K562 (cell line): ENCODE results near the gene GET3. TPM values are rescaled to one million over a fixed set of nuclear protein-coding genes. Genes with fewer than 3 reads are reported as not detected.

Source experiments
- BDP1 ChIP-seq: IDR thresholded peaks from 3 replicates; pipeline ENCODE4 v1.6.1; 2011; ENCODE audit not compliant: insufficient read length, insufficient read depth
- BRD9 ChIP-seq: fragments of 450-650 bp; IDR thresholded peaks from 2 replicates; pipeline ENCODE4 v1.6.1; 2018; ENCODE audit warnings: low read depth; ENCODE audit not compliant: partially characterized antibody
- CTBP1 ChIP-seq: fragments of 450-650 bp; IDR thresholded peaks from 2 replicates; pipeline ENCODE4 v1.6.1; 2016; ENCODE audit warnings: borderline replicate concordance
- MAFF ChIP-seq: IDR thresholded peaks from 2 replicates; pipeline ENCODE4 v1.6.1; 2012; ENCODE audit warnings: low read length, improper control_type of control experiment
- NFRKB ChIP-seq: fragments of 450-650 bp; IDR thresholded peaks from 2 replicates; pipeline ENCODE4 v1.6.1; 2016; ENCODE audit warnings: low read depth
- NONO ChIP-seq, 2 experiments: fragments of 200-400 bp in 1 of 2; fragments of 450-650 bp in 1 of 2; formaldehyde crosslinking in 1 of 2; IDR thresholded peaks; 2 replicates each; pipeline ENCODE4 v1.6.1; 2017; ENCODE audit warnings: low read depth in 2 of 2, mild to moderate bottlenecking in 2 of 2, moderate library complexity in 2 of 2, low read length in 1 of 2
- NR0B1 ChIP-seq: fragments of 450-650 bp; IDR thresholded peaks from one replicate; pipeline ENCODE4 v1.6.1; 2018; ENCODE audit warnings: mild to moderate bottlenecking, moderate library complexity; ENCODE audit not compliant: partially characterized antibody
- TEAD4 ChIP-seq, 2 experiments: sonication (generic) in 1 of 2; formaldehyde crosslinking in 1 of 2; IDR thresholded peaks; 2 replicates each; pipeline versions ENCODE4 v1.6.1 to v1.8.0; 2012 to 2022; ENCODE audit warnings: borderline replicate concordance in 1 of 2, inconsistent platforms in 1 of 2, low read length in 1 of 2, mild to moderate bottlenecking in 1 of 2, missing genetic modification reagents in 1 of 2
- TSC22D4 ChIP-seq: fragments of 450-650 bp; IDR thresholded peaks from 2 replicates; pipeline ENCODE4 v1.6.1; 2016; ENCODE audit warnings: missing genetic modification characterization, missing biosample characterization, control low read depth
- UBTF ChIP-seq, 2 experiments: IDR thresholded peaks; 2 replicates each; pipeline ENCODE4 v1.6.1; 2012; ENCODE audit warnings: improper control_type of control experiment in 2 of 2, low read depth in 2 of 2, low read length in 2 of 2, borderline replicate concordance in 1 of 2
- ZNF124 ChIP-seq: sonication (generic); formaldehyde crosslinking; IDR thresholded peaks from 2 replicates; pipeline ENCODE4 v1.8.1; 2022; ENCODE audit warnings: missing genetic modification reagents
- ZNF408 ChIP-seq: fragments of 250-450 bp; sonication (Bioruptor Pico); IDR thresholded peaks from 2 replicates; pipeline ENCODE4 v1.4.0; 2020; ENCODE audit warnings: low read depth, mild to moderate bottlenecking, moderate library complexity
- ZNF518B ChIP-seq: fragments of 250-450 bp; sonication (Bioruptor Pico); IDR thresholded peaks from 2 replicates; pipeline ENCODE4 v1.5.0; 2021; ENCODE audit warnings: mild to moderate bottlenecking, moderate library complexity
- ZNF778 ChIP-seq: fragments of 450-650 bp; formaldehyde crosslinking; IDR thresholded peaks from 2 replicates; pipeline ENCODE4 v1.4.0; 2020; ENCODE audit warnings: mild to moderate bottlenecking, moderate library complexity
- polyA plus RNA-seq, 8 experiments: library from polyadenylated mRNA; depleted of rRNA in 4 of 8; stranded (reverse) in 5 of 8; unstranded in 3 of 8; fragments of >200 nt; fragmentation: Nextera tagmentation in 2 of 8; fragmentation: Illumina TruSeq in 1 of 8; extraction: Ambion mirVana in 2 of 8; extraction: Trizol in 1 of 8; gene quantifications; 2 replicates each; pipeline versions ENCODE4 v1.2.1 to v1.2.3, GENCODE V29; 2011 to 2014; ENCODE audit warnings: inconsistent platforms in 1 of 8, missing spikeins in 1 of 8
- total RNA-seq, 7 experiments: library from RNA; depleted of rRNA in 6 of 7; stranded (reverse); fragments of >200 nt in 6 of 7; fragmentation: Illumina TruSeq in 2 of 7; extraction: Trizol in 2 of 7; gene quantifications; 2 replicates each; pipeline versions ENCODE4 v1.2.1 to v1.2.3, GENCODE V29; 2011 to 2021; ENCODE audit warnings: low replicate concordance in 1 of 7
- TF ChIP-seq, protein P1 (sequence below): fragments of 200-800 bp; sonication (Bioruptor generic); IDR thresholded peaks from 2 replicates; pipeline ENCODE4 v1.6.1; 2016; ENCODE audit warnings: missing genetic modification characterization, missing compliant biosample characterization

Gene GET3
- total and polyA plus RNA-seq, 9 of the 15 experiments (the other 6 are each of a cell fraction or from before 2014, with no cell fraction given): 8.3 to 83.5 (median 51.8) TPM

DNA sequence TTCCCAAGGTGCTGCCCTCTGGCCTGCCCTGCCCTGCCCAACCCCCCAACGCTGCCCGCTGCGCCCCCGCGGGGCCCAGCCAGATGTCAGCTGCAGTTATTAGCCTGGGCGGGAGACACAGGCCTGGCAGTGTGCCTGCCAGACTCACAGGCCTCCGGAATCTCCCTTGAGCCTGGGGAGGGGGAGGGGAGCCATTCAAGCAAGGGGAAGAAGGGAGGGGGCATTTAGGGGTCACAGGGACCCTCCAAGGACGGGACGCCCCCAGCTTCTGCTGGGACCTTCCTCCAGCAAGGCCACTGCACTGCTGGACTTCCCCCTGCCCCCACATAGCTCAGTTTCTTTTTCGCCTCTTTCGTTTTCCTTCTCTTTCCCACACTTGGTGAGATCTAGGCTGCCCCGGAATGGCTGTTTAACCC is 51.4 kb downstream of the GET3 start (continued):
- TF ChIP-seq, protein P1, sequence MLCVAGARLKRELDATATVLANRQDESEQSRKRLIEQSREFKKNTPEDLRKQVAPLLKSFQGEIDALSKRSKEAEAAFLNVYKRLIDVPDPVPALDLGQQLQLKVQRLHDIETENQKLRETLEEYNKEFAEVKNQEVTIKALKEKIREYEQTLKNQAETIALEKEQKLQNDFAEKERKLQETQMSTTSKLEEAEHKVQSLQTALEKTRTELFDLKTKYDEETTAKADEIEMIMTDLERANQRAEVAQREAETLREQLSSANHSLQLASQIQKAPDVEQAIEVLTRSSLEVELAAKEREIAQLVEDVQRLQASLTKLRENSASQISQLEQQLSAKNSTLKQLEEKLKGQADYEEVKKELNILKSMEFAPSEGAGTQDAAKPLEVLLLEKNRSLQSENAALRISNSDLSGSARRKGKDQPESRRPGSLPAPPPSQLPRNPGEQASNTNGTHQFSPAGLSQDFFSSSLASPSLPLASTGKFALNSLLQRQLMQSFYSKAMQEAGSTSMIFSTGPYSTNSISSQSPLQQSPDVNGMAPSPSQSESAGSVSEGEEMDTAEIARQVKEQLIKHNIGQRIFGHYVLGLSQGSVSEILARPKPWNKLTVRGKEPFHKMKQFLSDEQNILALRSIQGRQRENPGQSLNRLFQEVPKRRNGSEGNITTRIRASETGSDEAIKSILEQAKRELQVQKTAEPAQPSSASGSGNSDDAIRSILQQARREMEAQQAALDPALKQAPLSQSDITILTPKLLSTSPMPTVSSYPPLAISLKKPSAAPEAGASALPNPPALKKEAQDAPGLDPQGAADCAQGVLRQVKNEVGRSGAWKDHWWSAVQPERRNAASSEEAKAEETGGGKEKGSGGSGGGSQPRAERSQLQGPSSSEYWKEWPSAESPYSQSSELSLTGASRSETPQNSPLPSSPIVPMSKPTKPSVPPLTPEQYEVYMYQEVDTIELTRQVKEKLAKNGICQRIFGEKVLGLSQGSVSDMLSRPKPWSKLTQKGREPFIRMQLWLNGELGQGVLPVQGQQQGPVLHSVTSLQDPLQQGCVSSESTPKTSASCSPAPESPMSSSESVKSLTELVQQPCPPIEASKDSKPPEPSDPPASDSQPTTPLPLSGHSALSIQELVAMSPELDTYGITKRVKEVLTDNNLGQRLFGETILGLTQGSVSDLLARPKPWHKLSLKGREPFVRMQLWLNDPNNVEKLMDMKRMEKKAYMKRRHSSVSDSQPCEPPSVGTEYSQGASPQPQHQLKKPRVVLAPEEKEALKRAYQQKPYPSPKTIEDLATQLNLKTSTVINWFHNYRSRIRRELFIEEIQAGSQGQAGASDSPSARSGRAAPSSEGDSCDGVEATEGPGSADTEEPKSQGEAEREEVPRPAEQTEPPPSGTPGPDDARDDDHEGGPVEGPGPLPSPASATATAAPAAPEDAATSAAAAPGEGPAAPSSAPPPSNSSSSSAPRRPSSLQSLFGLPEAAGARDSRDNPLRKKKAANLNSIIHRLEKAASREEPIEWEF (CRISPR knock-in tag): no peak
- TF ChIP-seq TEAD4 (IDR thresholded peaks at IDR 0.05; ENCODE audit: low read length): no peak
- no peak for TF ChIP-seq TEAD4 (CRISPR knock-in tag; IDR thresholded peaks at IDR 0.05; ENCODE audit: borderline replicate concordance)
- no peak for TF ChIP-seq BRD9
- TF ChIP-seq ZNF518B (CRISPR knock-in tag): no peak
- no peak for TF ChIP-seq NONO (IDR thresholded peaks at IDR 0.05; ENCODE audit: low read depth in 2 of 2, low read length in 1 of 2)
- no peak for TF ChIP-seq MAFF
- TF ChIP-seq NFRKB: 0 out of 2 replicates have a peak, but pooled peaks have one; percentile 52
- no peak for TF ChIP-seq CTBP1
- no peak for TF ChIP-seq UBTF (IDR thresholded peaks at IDR 0.05; ENCODE audit: borderline replicate concordance in 1 of 2, low read depth in 2 of 2, low read length in 2 of 2)
- no peak for TF ChIP-seq ZNF408
- TF ChIP-seq ZNF124 (CRISPR knock-in tag): no peak
- TF ChIP-seq ZNF778 (CRISPR knock-in tag): no peak
- no peak for TF ChIP-seq TSC22D4
- TF ChIP-seq BDP1: no peak
- TF ChIP-seq NR0B1: no peak
